HG03558 (cell line): ENCODE results near the gene MED27.
"Not testable (repeated sequence)": the region's sequence is repeated elsewhere in the genome, so short reads cannot be mapped to it uniquely, and the experiment has no call there.

ENCODE experiments used
- ATAC-seq: cut with Tn5 transposase; IDR thresholded peaks from one replicate; pipeline ENCODE4 v1.9.1; 2021; ENCODE audit warnings: moderate number of reproducible peaks; ENCODE audit not compliant: unreplicated experiment; ENCODE audit errors: extremely low read depth

Gene MED27

DNA sequence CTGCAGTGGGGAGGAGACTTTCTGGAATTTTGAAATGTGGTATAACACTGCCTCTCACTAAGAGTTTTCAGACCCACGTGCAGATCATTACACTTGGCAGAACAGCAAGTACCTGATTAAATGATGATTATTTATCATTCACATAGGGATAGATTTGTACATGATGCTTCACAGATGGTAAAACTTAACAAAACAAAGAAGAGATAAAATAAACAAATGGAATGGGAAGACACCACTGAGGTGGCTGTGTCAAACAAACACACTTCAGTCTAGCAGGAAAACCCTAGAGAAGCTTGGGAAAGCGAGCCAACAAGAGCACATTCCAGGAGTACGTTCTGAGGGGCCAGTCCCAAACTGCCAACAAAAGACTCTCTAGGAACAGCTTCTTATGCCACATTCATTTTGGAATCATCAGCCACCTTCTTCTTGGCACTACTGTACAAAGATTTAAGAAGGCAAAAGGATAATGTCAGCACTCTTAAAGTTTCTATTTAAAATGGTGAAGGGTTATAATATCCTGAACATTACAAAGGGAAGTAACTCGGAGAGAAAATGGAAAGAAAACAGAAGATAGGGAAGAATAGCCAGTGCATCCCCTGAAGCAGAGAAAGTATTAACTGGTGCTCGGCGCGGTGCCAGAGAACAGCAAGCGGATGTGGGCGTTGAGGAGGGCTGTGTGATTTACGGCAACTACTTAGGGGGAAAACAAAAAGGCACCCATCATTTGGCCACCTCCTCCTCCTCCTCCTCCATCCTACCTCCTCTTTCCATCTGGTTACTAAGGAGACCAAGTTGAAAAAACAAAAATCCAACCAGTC, 1.6 kb downstream of the MED27 start:
- no peak for ATAC-seq

DNA sequence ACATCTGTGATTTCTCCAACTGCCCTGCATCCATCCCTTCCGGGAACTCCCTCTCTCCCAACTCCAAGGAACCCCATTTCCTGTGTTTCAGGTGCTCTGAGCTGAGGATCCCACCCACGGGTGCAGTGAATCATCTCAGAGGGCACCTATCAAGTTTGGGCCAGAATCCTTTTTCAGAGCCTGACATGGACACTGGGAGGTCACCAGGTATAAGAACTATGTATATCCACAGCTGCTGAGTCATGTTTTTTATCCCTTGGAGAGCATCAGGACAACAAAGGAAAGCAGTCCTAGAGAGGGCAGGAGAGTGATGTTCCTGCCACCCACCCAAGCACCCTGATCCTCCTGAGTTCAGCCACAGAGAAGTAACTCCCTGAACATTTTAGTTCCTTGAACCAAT, 3.8 kb downstream of the MED27 start:
- ATAC-seq: no peak

DNA sequence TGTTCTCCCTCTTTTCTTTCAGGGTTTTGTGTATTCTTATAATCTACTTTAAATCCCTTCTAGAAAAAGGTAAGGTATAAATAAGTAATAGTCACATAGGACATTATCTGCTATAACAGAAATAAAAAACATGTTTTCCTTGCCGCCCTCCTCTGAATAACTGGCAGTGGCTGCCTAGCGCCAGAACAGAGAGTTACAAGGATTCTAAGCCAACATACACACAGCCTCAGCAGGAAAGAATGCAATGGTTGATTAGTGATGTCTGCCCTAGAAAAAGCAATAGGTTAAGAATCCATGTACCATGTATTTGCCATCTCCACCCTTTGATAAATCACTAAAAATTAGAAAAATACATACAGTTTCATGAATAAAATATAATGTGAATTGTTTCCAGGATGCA, 4.9 kb downstream of the MED27 start:
- no peak for ATAC-seq

DNA sequence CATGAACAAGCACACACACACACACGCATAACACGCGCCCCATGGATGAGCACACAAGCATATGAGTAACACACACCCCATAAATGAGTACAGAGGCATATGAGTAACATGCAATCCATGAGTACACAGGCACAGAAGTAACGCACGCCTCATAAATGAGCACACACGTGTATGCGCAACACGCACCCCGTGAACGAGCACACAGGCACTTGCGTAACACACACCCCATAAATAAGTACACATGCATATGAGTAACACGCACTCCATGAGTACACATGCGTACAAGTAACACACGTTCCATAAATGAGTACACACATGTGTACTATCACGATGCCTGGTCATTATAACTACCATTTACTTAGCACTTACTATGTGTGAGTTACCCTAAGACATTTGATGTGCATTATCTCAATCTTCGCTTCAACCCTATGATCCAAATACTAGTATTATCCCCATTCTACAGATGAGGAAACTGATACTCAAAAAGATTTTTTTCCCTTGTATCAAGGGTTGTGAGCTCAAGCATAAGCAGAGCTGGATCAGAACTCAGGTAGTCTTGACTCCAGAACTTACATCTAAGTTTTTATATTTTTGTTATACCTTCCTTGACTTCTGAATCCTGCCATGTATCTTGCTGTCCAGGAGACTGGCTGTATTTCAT, 7.7 kb downstream of the MED27 start:
- no peak for ATAC-seq

DNA sequence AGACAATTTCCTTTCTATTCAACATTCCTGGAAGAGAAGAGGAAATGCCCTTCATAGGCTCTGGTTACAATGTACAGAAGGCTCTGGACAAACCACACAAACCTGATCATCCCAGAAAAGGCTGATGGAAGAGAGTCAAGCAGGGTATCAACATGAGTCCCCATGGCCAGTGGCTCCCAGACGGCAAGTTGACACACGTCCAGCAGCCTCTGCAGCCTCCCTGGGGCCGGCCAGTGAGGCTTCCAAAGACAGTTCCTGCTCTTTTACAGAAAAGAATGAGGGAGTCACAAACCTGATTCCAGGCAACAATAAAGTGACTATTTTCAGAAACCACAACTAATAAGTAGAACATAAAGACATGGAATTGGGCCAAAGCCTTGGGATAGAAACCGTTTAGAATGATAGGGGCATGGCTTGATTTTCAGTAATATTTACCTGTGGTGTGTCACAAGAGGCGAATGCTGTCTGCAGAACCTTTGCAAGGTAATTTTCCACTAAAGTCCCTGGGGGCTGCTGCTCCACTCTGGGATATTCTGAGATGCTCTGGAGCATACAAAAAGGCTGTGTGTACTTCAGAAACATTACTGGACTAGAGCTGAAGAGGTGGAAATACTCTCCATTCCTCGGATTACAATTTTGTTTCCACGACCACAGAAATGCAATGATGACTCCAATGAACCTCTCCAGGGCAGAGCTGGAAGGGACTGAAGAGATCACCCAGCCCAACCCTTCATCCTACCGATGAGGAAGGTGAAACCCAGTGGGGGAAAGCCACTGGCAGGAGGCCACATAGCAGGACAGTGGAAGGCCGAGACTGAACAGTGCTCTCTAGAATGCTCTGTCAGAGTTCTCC, 10.4 kb downstream of the MED27 start:
- ATAC-seq: no peak

DNA sequence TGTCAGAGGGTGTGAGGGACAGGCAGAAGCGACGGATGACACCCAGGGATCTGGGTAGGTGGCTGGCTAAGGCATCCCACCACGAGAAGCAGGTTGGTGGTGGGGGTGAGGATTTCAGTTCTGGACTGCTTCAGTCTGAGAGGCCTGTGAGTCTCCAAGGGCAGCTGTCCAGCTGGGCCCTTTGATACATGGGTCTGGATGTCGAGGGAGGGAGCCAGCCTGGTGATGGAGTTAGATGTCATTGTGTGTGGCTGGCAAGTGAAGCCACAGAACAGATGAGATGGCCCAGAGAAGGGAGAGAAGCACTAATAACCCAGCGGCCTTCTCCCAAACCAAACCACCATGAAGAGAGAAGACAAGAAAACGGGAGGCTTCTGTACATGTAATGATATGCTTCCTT, 11.1 kb downstream of the MED27 start:
- ATAC-seq: no peak

DNA sequence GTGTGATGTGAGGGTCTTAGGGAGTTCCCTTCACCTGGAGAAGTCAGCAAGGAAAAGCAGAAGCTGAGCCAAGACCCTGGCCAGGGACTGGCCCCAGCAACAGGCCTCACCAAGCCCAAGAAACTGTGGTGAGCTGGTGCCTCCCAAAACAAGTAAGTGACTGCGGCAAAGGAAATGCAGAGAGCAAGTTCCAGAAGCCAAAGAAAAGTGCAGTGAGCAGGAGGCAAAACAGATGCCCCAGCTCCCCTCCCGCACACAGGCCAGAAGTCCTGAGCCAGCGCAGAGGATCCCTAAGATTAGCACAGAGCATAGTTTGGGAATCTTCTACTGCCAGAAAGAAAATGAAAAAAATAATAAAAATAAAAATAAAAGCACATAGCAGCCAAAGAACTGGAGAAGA, 13.2 kb downstream of the MED27 start:
- no peak for ATAC-seq

DNA sequence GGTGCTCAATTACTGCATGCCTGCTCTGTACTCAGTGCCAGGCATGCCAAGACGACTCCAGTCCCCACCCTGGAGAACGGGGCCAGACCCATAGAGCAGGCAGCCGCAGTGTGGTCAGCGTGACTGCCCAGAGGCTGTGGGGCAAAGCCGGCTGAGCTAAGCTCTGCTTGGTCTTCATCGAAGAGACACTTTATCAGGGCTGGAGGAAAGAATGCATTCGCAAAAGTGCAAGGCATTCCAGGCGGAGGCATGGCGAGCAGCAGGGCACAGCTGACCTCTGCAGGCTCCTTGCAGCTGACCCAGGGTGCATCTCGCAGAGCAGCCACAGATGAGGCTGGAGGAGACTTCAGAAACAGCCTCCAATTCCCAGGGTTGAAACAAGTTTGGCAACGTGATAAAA, 13.6 kb downstream of the MED27 start:
- no peak for ATAC-seq

DNA sequence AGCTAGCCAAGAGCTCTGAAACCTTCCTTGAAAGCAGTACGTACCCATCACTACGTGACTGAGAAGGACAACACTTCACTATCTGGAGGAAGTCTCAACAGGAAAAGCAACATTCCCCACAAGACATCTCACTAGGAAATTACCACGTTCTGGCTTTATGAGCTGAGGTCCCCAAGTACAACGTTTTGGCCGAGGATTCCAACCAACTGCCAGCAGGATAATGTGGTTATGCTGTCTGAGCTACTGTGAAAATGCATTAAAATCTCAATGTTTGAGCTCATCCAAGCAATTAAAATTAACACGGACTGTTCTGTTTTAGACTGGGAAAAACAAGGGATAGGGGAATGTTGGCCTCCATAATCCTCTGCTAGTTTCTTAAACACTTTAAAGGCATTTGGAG, 16.4 kb downstream of the MED27 start:
- no peak for ATAC-seq

DNA sequence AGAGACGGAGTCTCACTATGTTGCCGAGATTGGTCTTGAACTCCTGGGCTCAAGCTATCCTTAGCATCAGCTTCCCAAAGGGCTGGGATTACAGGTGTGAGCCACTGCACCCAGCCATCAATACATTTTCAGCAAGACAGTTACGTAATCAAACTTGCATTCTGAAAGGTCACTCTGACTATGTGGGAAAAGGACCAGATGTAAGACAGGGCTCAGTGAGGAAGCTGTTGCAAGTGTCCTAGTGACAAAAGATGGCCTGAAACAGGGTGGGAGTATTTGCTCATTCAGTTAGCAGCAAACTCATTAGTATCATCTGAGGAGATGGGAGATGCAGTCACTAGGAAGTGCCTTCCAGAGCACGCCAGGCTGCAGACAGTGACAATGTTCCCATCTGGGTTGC, 16.9 kb downstream of the MED27 start:
- ATAC-seq: no peak

DNA sequence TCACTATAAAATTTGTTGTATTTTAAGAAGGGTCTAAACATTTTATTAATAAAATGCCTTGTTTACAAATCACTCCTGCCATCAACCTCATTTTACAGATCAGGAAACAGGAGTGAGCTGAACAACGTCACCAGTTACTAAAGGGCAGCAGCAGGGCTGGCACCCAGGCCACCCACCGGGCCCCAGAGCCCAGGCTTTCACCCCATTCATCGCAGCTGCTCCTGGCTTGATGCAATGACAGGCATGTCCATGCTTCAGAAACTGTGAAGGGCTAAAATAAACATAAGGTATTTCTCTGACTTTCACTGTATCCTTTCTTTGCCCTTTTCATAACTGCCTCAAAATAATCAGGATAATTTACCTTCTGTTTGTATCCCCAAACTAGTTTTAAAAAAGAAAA, 18.1 kb downstream of the MED27 start:
- no peak for ATAC-seq

DNA sequence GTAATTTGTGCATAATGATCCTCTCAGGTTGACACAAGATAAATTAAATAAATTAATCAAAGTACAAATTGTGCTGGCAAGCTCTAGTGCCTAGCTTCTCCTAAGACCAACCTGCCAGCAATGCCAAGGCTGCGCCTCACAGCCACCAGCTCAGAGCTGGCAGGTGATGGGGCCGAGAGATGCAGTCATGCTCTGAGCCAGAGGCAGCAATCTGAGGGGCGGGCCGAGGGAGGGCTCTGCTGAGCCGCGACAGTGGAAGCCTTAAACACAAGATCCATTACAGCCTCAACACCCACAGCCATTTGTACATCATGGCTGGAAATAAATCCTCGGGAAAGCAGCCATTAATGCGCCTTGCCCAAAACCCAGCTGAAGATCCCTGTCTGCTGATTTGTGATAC, 20.3 kb downstream of the MED27 start:
- no peak for ATAC-seq

DNA sequence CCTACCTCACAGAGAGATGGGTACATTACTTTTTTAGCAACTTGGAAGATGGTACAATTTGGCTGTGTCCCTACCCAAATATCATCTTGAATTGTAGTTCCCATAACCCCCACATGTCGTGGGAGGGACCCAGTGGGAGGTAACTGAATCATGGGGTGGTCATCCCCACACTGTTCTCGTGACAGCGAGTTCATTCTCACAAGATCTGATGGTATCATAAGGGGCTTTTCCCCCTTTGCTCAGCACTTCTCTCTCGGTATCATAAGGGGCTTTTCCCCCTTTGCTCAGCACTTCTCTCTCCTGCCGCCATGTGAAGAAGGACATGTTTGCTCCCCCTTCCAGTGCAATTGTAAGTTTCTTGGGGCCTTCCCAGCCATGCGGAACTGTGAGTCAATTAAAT, 21.4 kb downstream of the MED27 start:
- not testable (repeated sequence) for ATAC-seq

DNA sequence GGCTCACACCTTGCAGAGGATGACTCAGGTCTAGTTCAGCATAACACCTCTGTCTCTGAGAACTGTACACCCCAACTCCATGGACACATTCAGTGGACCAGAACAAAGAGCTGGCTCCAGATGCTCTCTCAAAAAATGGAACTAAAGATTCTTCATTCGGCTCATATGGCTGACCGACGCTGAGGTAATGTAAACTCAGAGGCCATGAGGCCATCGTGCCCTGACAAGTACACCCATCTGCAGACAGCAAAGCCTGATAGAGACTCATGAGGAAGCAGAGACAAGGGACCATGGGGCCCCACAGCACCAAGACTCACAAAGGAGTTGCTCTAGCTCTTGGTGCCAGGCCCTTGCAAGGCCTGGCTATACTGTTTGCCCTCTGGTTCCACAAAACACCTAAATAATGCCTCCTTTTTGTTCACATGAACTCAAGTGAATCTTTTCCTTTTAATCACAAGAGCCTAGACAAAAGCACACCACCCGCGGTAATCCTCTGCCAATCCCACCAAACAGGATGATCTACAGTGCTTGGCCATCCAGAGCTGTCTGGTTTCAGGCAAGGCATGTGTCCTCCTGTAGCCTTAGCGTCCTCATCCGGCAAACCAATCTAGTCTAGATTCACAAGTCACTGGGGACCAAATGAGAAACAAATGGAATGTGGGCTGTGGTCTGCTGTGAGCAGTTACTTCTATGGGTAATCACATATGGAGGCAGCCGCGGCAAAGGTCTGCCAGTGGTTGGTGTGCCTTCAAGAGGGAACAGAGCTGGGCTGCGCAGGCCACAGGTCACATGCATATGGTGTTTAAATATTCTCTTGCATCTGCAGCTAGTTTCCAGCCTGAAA, 22.7 kb downstream of the MED27 start:
- ATAC-seq: no peak

DNA sequence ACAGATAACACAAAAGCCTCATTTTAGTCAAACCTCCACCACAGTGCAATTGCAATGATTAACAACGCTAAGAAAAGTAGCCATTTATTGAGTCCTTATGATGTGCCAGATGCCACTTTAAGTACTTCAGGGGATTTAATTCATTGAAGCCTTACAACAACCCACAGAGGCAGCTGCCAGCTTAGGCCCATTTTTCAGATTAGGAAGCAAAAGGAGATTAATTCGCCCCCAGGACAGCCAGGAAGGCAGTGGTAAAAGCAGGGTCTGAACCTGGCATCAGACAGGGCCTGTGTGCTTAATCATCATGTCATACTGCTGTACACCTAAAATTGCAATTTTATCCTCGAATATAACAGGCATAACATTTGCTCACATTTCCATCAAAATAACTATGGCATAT, 23.9 kb downstream of the MED27 start:
- ATAC-seq: no peak

DNA sequence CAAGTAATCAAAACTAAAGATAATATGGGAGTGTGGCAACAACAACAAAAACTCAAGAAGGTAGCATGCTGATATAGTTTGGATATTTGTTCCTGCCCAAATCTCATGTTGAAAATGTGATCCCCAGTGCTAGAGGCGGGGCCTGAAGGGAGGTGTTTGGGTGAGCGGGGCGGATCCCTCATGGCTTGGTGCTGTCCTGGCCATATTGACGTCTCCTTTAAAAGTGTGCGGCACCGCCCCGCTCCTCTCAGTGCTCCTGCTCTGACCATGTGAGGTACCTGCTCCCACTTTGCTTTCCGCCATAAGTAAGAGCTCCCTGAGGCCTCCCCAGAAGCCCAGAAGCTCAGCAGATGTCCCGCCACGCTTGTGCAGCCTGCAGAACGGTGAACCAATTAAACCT, 25.6 kb downstream of the MED27 start:
- ATAC-seq: no peak

DNA sequence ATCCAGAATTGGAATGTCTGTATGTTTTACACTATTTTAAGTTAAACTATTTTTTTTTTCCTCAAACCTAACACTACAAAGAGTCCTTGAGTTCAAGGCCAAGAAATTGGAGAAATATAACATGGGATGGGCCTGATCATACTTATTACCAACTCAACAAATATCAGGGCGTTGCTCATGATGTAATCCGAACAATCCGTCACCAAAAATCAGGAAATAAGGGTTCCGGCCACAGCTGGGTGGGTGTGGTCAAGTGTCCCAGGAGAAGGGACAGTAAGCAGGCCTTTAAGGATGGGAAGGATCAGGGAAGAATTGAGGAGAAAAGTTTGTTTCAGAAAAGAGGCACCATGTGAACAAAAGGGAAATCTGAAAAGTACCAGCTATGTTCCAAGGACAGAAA, 29.8 kb downstream of the MED27 start:
- no peak for ATAC-seq

DNA sequence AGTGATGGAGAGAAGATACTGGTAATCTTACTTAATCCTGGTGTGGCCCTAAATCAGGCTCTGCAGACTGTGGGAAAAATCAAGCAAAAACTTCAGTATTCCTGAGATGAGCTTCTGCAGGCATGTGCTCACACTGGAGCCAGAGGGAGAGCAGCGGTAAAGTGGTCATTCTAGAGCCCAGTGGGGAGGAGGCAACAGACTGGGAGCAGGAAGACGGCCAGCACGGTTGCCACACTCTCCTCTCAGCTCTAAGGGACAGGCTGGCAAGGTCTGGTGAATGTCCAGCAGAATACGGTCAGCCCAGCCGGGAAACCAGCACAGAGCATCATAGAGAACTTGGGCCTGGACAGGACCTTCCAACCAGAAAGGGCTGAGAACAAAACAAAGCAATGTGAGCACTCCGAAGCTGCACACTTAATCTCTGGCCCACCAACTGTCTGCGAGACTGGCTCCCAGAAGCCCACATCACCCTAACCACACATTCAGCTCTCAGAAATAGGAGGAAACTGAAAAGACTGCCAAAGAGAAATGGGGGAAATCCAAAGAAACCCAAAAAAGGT, 30.3 kb downstream of the MED27 start:
- ATAC-seq: no peak

DNA sequence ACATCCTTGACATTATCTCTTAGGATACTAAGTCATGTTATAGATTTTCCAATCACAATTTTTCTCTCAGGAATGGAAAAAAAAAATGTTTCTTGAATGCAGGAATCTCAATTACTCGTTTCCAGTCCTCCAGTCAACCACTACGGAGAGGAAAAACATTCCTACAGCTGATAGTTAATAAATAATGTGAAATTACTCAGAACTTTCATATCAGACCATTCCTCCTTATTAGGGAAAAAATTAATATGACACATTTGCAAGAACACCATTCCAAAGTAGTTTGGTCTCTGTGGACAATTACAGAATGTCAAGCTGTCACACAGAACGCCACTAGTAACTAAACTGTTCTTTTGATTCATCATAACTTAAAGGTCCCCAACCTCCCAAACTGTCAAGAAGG, 31.5 kb downstream of the MED27 start:
- no peak for ATAC-seq

DNA sequence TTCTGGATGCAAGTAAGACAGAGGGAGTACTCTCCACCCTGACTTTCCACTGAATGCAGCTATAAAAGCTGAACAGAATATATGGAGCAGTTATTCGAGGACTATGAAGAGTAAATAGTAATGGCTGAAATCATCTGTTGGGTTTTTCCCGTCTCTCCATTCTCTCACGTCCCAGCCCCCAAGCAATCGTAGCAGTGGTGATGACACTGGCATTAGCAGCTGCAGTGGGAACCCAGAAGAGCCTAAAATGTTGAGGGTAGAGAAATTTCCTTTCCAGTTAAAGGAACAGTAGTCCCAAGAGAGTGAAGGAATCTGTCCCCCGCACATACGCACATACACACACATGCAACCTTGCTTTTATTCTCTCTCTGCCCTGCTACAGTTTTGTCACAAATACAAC, 33.2 kb downstream of the MED27 start:
- ATAC-seq: no peak
